Measurements from ENCODE around the gene CFL1.
A peak's percentile ranks its signal among the peaks of the same experiment; 100 is the strongest.
"Not testable (repeated sequence)": the region's sequence is repeated elsewhere in the genome, so short reads cannot be mapped to it uniquely, and the experiment has no call there.

Gene CFL1

DNA sequence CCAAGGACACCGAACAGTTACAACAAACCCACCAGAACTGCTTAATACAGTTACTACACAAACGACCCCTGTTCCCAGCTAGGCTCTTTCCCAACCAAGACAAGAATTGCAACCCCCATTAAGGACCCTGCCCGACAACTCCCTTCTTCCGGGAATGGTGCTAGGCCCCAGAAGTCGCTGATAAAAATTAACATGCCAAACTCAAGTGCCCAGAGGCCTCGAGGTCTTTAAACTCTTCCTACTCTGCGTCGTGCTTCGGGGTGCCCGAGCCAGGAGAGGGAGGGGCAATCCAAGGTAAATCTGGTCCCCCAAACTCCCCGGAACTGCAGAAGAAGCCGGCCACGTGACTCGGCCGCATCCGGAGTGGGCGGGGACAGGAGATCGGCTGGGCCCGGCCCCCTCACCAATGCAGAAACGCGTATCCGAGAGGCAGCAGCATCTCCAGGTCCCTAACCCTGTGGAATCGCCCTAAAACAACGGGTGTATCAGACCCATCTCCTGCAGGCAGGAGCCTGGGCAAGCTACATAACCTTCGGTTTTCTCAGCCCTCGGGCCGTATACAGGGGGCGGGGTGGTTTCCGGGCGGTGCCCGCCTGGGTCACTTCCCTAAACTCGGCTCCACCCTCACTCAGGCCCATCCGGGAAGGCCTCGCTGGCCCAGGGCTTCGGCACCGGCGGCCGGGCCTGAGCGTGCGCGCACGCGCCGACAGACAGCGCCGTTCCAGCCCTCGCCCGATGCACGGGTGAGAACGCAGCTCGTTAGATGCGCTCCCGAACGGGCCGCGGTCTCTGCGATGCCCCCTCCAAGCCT is 1.1 kb downstream of the CFL1 start:
- peak; percentile 85 for DNase-seq (ENCODE audit: low spot score)

DNA sequence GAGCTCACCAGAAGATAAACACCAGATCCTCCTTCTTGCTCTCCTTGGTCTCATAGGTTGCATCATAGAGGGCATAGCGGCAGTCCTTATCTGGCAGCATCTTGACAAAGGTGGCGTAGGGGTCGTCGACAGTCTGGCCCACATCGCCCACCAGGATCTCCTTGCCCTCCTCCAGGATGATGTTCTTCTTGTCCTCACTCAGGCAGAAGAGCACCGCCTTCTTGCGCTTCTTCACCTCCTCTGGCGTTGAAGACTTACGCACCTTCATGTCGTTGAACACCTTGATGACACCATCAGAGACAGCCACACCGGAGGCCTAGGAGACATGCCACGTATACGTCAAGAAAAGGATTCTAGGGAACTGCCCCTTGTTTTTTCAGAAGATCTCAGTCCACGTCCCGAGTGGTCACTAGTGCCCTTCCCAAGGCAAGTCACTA is 2.0 kb downstream of the CFL1 start:
- peak; percentile 2 for DNase-seq (ENCODE audit: low spot score)

DNA sequence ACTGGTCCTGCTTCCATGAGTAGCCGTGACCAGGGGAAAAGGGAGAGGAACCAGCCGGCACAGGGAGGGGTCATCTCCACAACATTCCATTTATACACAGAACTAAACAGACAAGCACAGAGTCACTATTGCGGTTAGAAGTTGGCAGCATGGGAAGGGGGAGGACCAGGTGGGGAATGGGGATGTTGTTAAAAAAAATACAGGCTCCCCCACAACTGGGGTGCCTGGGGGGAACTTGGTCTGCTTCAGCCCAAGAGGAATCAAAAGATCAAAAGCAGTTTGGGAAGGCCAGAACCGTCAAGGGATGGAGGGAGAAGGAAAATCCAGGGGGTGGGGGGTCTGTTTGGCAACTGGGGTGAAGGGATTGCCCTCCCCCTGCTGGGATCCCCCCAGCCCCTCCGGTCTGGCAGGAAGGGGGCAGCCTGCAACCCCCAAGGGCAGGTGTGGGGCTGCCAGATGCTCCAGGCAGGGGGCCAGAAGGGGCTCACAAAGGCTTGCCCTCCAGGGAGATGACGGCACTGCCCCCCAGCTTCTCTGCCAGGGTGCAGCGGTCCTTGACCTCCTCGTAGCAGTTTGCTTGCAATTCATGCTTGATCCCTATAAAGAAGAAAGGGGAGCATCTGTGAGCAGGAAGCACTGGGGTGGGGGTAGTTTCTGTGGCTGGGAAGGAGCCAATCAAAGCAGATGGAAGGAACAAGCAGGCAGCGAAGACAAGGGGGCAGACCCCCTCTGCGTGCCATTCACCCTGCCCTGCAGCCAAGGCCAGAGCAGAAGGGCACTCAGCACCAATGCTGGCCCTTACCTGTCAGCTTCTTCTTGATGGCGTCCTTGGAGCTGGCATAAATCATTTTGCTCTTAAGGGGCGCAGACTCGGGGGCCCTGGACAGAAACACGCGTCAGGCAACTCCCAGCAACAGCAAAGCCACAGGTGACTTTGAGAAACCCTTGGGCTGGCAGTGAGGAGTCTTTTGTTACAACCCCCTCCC is 2.8 kb downstream of the CFL1 start:
- DNase-seq (ENCODE audit: low spot score), result peak; percentile 8

DNA sequence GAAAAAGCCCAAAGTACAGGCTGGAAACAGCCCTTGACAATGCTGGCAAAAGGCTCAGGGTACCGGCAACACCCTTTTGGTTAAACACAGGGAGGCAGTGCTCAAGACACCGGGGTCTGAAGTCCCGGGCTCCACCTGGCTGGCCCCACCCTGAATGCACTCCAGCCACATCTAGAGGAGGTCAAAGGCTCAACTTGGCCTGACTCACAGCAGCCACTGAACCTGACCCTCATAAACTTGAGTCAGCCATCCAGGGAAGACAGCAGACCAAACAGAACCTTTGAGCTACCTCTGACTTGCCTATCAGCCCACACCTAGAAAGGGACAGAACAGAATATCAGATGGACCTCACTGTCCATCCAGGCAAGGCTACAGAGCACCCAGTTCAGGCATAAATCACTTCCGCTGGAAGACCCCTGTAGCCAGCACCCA is 3.8 kb downstream of the CFL1 start:
- peak; percentile 21 for DNase-seq (ENCODE audit: low spot score)

- DNase-seq (ENCODE audit: low spot score), result no peak
Measured at GRCh38 chr11:65853246-65853979, 4.6 kb downstream of the CFL1 start.

DNA sequence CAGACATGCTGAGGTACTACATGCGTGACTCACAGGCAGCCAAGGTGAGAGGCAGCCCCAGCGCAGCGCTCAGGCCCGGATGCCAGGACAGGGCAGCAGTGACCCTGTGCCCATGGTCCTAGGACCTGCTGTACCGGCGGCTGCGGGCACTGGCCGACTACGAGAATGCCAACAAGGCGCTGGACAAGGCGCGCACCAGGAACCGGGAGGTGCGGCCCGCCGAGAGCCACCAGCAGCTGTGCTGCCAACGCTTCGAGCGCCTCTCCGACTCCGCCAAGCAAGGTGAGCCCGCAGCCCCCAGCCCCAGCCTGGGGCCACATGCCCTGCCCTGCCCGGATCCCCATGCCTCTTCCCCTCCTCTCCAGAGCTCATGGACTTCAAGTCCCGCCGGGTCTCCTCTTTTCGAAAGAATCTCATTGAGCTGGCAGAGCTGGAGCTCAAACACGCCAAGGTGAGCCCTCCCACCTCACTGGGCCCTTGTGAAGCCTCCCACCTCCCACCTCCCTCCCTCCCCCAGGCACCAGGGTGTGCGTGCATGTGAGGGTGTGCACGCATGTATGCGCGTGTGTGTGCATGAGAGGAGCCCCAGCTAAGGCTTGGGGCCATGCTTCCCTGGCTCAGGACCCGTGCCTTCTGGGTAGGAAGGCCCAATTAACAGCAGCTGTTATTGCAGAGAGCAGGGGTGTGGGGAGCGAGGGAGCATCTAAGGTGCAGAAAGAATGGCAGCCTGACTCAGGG is 5.3 kb downstream of the CFL1 start:
- peak; percentile 46 for DNase-seq (ENCODE audit: low spot score)

DNA sequence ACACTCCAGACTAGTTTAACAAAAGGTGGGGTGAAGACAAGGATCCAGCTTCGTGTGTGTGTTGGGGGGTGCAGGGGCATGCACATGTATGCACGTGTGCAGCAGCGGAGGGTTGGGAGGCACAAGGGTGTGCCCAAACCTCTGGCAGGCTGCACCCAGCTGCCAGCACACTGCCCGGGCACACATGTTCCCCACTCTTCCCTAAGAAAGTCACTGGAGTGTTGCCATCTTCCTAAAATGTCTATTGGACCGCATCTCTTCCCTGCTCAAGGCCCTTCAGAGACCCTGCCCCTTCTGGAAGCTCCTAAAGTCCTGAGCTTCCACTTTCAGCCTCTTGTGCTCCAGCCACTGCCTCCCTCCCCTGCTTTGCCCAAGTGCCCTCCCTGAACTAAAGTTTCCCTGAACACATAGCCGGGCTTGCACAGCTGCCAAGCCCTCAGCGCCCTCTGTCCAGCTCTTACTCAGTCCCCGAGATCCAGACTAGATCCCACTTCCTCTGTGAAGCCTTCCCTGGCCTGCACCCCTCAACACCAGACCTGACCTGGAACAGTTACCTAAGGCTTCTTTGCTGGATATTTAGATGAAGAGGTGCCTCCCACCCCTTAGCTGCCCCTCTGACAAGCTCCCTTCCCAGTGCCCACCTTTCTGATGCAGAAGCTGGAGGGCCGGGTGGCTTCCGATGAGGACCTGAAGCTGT is 6.0 kb downstream of the CFL1 start:
- no peak for DNase-seq (ENCODE audit: low spot score)

- peak; percentile 65 for DNase-seq (ENCODE audit: low spot score)
Measured at GRCh38 chr11:65851083-65851579, 6.8 kb downstream of the CFL1 start.

DNA sequence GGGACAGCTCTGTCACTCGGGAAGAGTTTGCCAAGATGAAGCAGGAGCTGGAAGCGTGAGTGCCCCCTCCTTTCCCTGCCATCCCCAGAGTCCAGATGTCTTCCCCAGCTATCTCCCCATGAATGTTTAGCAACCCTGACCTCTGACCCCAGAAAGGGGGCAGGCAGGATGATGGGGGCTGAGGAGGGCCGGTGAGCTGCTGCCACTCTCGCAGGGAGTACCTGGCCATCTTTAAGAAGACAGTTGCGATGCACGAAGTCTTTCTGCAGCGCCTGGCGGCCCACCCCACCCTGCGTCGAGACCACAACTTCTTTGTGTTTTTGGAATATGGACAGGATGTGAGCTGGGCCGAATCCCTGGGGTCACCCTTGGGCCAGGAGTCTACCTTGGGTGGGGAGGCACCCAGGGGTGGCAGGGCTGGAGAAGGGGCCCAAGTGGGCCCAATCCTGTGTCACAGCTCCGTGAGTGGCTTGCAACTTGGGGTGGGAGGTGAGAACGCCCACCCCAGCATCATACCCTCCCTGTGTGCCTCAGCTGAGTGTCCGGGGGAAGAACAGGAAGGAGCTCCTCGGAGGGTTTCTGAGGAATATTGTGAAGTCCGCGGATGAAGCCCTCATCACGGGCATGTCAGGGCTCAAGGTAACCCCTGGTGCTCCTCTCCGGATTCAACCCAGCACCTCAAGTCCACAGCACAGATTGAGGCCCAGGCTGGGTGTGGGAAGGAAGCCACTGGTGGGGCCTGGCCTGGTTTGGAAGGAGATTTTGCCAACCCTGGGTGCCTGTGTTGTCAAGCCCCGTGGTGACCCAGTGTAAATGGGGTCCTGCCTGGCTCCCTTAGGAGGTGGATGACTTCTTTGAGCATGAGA is 7.5 kb downstream of the CFL1 start:
- DNase-seq (ENCODE audit: low spot score), result peak; percentile 34

DNA sequence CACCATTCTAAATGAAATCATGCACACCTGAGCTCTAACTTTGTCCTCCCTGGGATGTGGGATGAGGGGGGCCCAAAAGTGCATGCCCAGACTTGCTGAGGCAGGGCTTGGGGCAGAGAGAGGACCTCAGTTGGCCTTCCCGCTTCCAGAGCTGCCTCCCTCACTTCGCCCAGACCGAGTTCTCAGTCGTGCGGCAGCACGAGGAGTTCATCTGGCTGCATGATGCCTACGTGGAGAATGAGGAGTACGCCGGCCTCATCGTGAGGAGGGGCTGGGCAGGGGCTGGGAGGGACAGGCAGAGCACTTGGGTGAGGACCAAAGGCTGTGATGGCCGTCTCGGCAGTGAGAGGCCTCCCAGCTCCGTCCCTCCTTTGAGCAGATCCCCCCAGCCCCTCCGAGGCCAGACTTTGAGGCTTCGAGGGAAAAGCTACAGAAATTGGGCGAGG is 8.2 kb downstream of the CFL1 start:
- DNase-seq (ENCODE audit: low spot score), result no peak

- no peak for DNase-seq (ENCODE audit: low spot score)
Measured at GRCh38 chr11:65849366-65849765, 8.6 kb downstream of the CFL1 start.

GRCh38 chr11:65848693-65849092 is 9.3 kb downstream of the CFL1 start:
- DNase-seq (ENCODE audit: low spot score), result not testable (repeated sequence)

GRCh38 chr11:65847746-65848145 is 10.2 kb downstream of the CFL1 start:
- no peak for DNase-seq (ENCODE audit: low spot score)

DNA sequence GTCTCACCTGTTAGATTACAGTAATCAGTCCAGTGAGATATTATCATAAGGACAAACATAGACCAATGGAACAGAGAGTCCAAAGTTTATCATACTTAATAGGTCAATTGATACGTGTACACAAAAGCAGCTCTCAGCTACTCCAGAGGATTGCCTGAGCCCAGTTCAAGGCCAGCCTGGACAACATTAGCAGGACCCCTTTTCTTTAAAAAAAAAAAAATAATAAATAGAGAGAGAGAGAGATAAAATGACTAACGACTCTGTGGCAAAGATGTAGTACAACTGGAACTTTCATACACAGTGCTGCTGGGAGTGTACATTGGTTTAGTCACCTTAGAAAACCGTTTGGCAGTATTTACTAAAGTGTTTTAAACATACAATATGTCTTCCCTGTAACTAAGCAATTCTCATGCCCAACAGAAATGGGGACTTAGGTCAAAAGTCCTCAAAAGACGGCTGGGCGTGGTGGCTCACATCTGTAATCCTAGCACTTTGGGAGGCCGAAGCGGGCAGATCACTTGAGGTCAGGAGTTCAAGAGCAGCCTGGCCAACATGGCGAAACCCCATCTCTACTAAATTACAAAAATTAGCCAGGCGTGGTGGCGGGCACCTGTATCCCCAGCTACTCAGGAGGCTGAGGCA is 13.6 kb downstream of the CFL1 start:
- no peak for DNase-seq (ENCODE audit: low spot score)

GRCh38 chr11:65843811-65844210 is 14.2 kb downstream of the CFL1 start:
- no peak for DNase-seq (ENCODE audit: low spot score)

- DNase-seq (ENCODE audit: low spot score), result no peak
Measured at GRCh38 chr11:65842144-65842543, 15.8 kb downstream of the CFL1 start.

- no peak for DNase-seq (ENCODE audit: low spot score)
Measured at GRCh38 chr11:65834202-65834601, 23.8 kb downstream of the CFL1 start.

DNA sequence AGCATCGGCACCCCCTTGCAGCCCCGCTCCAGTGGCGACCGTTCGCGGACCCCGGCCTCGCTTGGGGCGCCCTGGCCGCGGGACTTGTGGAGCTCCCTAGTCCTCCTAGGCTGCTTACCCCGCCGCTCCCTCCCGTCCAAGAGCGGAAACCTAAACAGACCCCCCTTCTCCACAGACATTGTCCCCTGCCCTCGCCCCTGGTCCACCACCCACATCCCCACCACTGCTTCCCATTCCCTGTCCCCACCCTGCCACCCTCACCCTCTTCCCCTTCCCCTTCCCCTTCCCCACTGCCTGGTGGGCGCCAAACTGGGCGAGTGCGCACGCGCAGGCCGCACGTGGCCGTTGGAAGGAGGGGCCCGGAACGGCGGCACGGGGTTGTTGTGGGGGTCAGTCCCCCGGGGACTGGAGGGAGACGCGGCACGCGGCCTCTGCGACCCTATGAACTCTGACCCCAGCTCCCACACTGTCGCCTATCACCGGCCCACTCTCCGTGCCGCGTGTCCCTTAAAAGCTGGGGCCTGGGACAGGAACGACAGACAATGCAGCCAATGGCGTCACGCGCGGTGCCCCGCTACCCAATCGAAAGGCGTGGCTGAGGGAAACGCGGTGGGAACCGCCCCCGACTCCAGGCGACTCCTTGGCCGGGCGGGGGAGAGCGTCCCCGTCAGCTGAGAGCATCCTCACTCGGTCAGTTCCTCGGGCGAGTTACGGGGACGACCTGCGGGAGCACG is 24.5 kb downstream of the CFL1 start, which contains the start of gene SNX32:
Gene SNX32 (plus strand): TSS at position 667 of the 734 bp plus-strand sequence. CDS start 103 bp downstream, outside the sequence.
- DNase-seq (ENCODE audit: low spot score), result peak; percentile 95

All from NAMALWA (cell line).